WERI-Rb-1 (cell line): ENCODE data around the gene CTNNA3.
"Not testable (repeated sequence)": the region's sequence is repeated elsewhere in the genome, so short reads cannot be mapped to it uniquely, and the experiment has no call there.

Experiments used
- DNase-seq: peaks from one replicate; pipeline ENCODE4 v3.0.0-alpha.2; 2020
- H3K27ac ChIP-seq: fragments of 250-450 bp; sonication (Bioruptor Pico); 2 replicates; pipeline ENCODE4 v1.5.1; 2020; ENCODE audit warnings: mild to moderate bottlenecking, moderate library complexity
- H3K27me3 ChIP-seq: fragments of 250-450 bp; sonication (Bioruptor Pico); 2 replicates; pipeline ENCODE4 v1.5.1; 2021; ENCODE audit warnings: mild to moderate bottlenecking, low read depth, moderate library complexity; ENCODE audit not compliant: insufficient read depth, severe bottlenecking
- H3K36me3 ChIP-seq: fragments of 250-450 bp; sonication (Bioruptor Pico); 2 replicates; pipeline ENCODE4 v1.5.1; 2020; ENCODE audit warnings: mild to moderate bottlenecking, moderate library complexity
- H3K4me3 ChIP-seq: 2 replicates; pipeline ENCODE4 v1.5.1; 2011; ENCODE audit warnings: low read depth, mild to moderate bottlenecking, control low read depth, low read length
- H3K9me3 ChIP-seq: fragments of 250-450 bp; sonication (Bioruptor Pico); 2 replicates; pipeline ENCODE4 v1.5.1; 2021; ENCODE audit warnings: mild to moderate bottlenecking, moderate library complexity; ENCODE audit not compliant: severe bottlenecking
- CTCF ChIP-seq: IDR thresholded peaks from 2 replicates; pipeline ENCODE4 v1.5.1; 2011; ENCODE audit warnings: low read depth, mild to moderate bottlenecking, control low read depth, inconsistent platforms, low read length

Gene CTNNA3

GRCh38 chr10:67438605-67439304 lies 257.2 kb downstream of the CTNNA3 start:
- Histone ChIP-seq H3K27me3 (no peaks in the 10 kb centered on the region), H3K9me3 (peaks cover 4% of the 10 kb centered on the region), H3K27ac (no peak overlapping the region), H3K36me3 (no peaks in the 10 kb centered on the region), H3K4me3 (no peak overlapping the region)
- no peak for TF ChIP-seq CTCF
- DNase-seq = peak; percentile 34

- no peaks in the 10 kb centered on the region for H3K36me3 ChIP-seq
- H3K27me3 ChIP-seq = no peaks in the 10 kb centered on the region
- TF ChIP-seq CTCF = no peak
- no peak for DNase-seq
- H3K27ac ChIP-seq = no peak overlapping the region
- H3K4me3 ChIP-seq = no peak overlapping the region
- no peaks in the 10 kb centered on the region for H3K9me3 ChIP-seq
These were observed 262.7 kb downstream of the CTNNA3 start for GRCh38 chr10:67433276-67433675.

- no peak for DNase-seq
- H3K9me3 ChIP-seq = peaks cover 2% of the 10 kb centered on the region
- no peak for TF ChIP-seq CTCF
- no peaks in the 10 kb centered on the region for H3K27me3 ChIP-seq
- no peak overlapping the region for H3K4me3 ChIP-seq
- H3K27ac ChIP-seq = no peak overlapping the region
- no peaks in the 10 kb centered on the region for H3K36me3 ChIP-seq
These were observed 293.4 kb downstream of the CTNNA3 start for GRCh38 chr10:67402620-67403019.

- no peaks in the 10 kb centered on the region for H3K36me3 ChIP-seq
- DNase-seq = no peak
- no peaks in the 10 kb centered on the region for H3K27me3 ChIP-seq
- TF ChIP-seq CTCF = no peak
- peaks cover 2% of the 10 kb centered on the region for H3K9me3 ChIP-seq
- H3K27ac ChIP-seq = no peak overlapping the region
- H3K4me3 ChIP-seq = no peak overlapping the region
These were observed 294.3 kb downstream of the CTNNA3 start for GRCh38 chr10:67401711-67402110.

GRCh38 chr10:67386841-67387533 lies 309.0 kb downstream of the CTNNA3 start:
- H3K27ac ChIP-seq, H3K27me3 ChIP-seq, H3K36me3 ChIP-seq, DNase-seq, H3K9me3 ChIP-seq: not testable (repeated sequence)
- peak overlapping the region; percentile 28 for H3K4me3 ChIP-seq

GRCh38 chr10:67386260-67386659 lies 309.7 kb downstream of the CTNNA3 start:
- no peak overlapping the region for H3K27ac ChIP-seq
- H3K9me3 ChIP-seq = no peaks in the 10 kb centered on the region
- H3K27me3 ChIP-seq = no peaks in the 10 kb centered on the region
- no peak for TF ChIP-seq CTCF
- no peak overlapping the region for H3K4me3 ChIP-seq
- DNase-seq = no peak
- H3K36me3 ChIP-seq = no peaks in the 10 kb centered on the region
